Measurements from ENCODE around the gene NUDCD3.

- TF ChIP-seq POLR2AphosphoS5 (IDR thresholded peaks at IDR 0.05; ENCODE audit: borderline replicate concordance, low read depth, low read length) = no peak
- TF ChIP-seq EZH2 (IDR thresholded peaks at IDR 0.05) = no peak
- TF ChIP-seq FOXP2 (optimal IDR thresholded peaks at IDR 0.05; ENCODE audit: control extremely low read depth, extremely low read length, insufficient read depth) = no peak
Measured at GRCh38 chr7:44391171-44391570, 99.3 kb downstream of the NUDCD3 start.
